Fibroblast of lung (primary cell): ENCODE data around the gene ELOA.

ENCODE experiments used
- CTCF ChIP-seq, 2 donors: IDR thresholded peaks in 1 of 2; conservative IDR thresholded peaks in 1 of 2; 1 replicate in 1 of 2; 2 replicates in 1 of 2; pipeline ENCODE4 v1.5.1; 2011 to 2012; ENCODE audit warnings: low read length in 2 of 2, control low read depth in 1 of 2, inconsistent platforms in 1 of 2, low read depth in 1 of 2, mild to moderate bottlenecking in 1 of 2
- EZH2 ChIP-seq: IDR thresholded peaks from 2 replicates; pipeline ENCODE4 v1.5.1; 2012; ENCODE audit warnings: low read length, control low read depth, mild to moderate bottlenecking; ENCODE audit errors: missing control alignments

- TF ChIP-seq CTCF (conservative IDR thresholded peaks at IDR 0.05 in 1 of 2, IDR thresholded peaks at IDR 0.05 in 1 of 2; ENCODE audit: low read depth in 1 of 2, low read length in 2 of 2) (no peak), EZH2 (no peak)
These were observed 55.9 kb downstream of the ELOA start for GRCh38 chr1:23799255-23799569.
